Measurements from ENCODE around the gene STPG2. TPM values are rescaled to one million over a fixed set of nuclear protein-coding genes. Genes with fewer than 3 reads are reported as not detected.

STPG2 gene
- total RNA-seq, 1 donor from 2014 or later, result 0.66 TPM

DNA sequence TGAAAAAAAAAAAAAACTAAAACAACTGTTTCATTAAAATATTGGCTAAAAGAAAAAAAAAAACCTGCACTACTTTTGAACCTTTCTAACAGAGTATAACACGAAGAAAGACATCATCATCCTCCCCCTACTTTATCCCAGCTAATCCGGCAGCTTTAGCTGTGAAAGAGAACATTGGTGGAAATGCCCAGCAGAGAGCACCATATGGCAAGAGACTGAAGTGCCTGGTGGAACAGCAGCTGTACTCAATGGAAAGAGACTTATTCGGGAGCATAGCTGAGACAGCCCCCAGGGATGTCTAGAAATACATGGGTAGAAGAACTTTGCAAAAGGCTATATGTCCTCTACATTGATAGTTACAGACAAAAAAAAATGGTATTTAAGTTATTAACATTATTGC, 30.3 kb downstream of the STPG2 start:
- DNase-seq, result peak; percentile 57
- Mint-ChIP-seq H3K4me1 (ENCODE audit: low read depth, unreplicated experiment) (peaks cover 41% of the 10 kb centered on the region), H3K4me3 (ENCODE audit: unreplicated experiment) (peak overlapping the region; percentile 76), H3K27me3 (ENCODE audit: unreplicated experiment) (peaks cover 3% of the 10 kb centered on the region), H3K36me3 (ENCODE audit: unreplicated experiment) (peaks cover 8% of the 10 kb centered on the region), H3K27ac (ENCODE audit: unreplicated experiment) (peak overlapping the region; percentile 97), H3K9me3 (ENCODE audit: unreplicated experiment) (peaks cover 3% of the 10 kb centered on the region)
- TF ChIP-seq, protein P1, sequence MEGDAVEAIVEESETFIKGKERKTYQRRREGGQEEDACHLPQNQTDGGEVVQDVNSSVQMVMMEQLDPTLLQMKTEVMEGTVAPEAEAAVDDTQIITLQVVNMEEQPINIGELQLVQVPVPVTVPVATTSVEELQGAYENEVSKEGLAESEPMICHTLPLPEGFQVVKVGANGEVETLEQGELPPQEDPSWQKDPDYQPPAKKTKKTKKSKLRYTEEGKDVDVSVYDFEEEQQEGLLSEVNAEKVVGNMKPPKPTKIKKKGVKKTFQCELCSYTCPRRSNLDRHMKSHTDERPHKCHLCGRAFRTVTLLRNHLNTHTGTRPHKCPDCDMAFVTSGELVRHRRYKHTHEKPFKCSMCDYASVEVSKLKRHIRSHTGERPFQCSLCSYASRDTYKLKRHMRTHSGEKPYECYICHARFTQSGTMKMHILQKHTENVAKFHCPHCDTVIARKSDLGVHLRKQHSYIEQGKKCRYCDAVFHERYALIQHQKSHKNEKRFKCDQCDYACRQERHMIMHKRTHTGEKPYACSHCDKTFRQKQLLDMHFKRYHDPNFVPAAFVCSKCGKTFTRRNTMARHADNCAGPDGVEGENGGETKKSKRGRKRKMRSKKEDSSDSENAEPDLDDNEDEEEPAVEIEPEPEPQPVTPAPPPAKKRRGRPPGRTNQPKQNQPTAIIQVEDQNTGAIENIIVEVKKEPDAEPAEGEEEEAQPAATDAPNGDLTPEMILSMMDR (IDR thresholded peaks at IDR 0.05; ENCODE audit: partially characterized antibody, unreplicated experiment), result no peak

DNA sequence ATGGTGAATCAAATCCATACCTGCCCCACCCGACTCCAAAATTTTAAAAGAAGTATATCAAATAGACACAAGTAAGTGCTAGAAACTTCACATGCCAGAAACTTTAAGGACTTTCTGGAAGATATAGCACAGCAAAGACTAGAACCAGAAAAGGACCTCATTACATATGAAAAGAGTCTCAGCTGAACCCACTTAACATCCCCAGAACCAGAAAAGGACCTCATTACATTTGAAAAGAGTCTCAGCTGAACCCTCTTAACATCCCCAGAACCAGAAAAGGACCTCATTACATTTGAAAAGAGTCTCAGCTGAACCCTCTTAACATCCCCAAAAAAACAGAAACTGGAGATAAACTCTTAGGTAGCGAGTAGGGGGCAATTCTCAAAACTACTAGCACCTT, 32.3 kb downstream of the STPG2 start:
- Mint-ChIP-seq H3K4me1 (ENCODE audit: low read depth, unreplicated experiment) (peaks cover 46% of the 10 kb centered on the region), H3K27ac (ENCODE audit: unreplicated experiment) (no peak overlapping the region), H3K36me3 (ENCODE audit: unreplicated experiment) (no peaks in the 10 kb centered on the region), H3K4me3 (ENCODE audit: unreplicated experiment) (no peak overlapping the region), H3K9me3 (ENCODE audit: unreplicated experiment) (peaks cover 3% of the 10 kb centered on the region), H3K27me3 (ENCODE audit: unreplicated experiment) (peaks cover 3% of the 10 kb centered on the region)
- TF ChIP-seq, protein P1 (IDR thresholded peaks at IDR 0.05; ENCODE audit: partially characterized antibody, unreplicated experiment), result no peak
- DNase-seq, result no peak

DNA sequence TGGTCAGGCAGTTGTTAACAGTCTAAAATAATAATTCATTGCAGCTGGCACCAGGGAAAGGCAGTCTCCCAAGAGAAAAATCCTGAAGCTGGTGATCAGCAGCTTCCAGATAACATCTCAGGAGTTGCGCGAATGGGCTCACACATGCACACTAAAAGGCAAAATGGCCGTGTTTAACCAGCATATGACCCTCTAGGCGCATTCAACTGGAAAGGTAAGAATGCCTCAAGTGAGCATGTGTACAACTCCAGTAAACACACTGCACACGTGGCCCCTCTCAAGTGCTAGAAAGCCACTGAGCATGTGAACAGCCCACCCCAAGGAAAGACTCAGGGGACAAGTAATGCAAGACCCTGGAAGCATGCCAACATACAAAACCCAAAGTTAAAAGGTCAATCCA, 33.1 kb downstream of the STPG2 start:
- no peaks in the 10 kb centered on the region for H3K36me3 Mint-ChIP-seq (ENCODE audit: unreplicated experiment)
- H3K27me3 Mint-ChIP-seq (ENCODE audit: unreplicated experiment), result peaks cover 3% of the 10 kb centered on the region
- no peak overlapping the region for H3K27ac Mint-ChIP-seq (ENCODE audit: unreplicated experiment)
- H3K4me3 Mint-ChIP-seq (ENCODE audit: unreplicated experiment), result no peak overlapping the region
- DNase-seq, result no peak
- TF ChIP-seq, protein P1 (IDR thresholded peaks at IDR 0.05; ENCODE audit: partially characterized antibody, unreplicated experiment), result no peak
- peaks cover 3% of the 10 kb centered on the region for H3K9me3 Mint-ChIP-seq (ENCODE audit: unreplicated experiment)
- peaks cover 46% of the 10 kb centered on the region for H3K4me1 Mint-ChIP-seq (ENCODE audit: low read depth, unreplicated experiment)

DNA sequence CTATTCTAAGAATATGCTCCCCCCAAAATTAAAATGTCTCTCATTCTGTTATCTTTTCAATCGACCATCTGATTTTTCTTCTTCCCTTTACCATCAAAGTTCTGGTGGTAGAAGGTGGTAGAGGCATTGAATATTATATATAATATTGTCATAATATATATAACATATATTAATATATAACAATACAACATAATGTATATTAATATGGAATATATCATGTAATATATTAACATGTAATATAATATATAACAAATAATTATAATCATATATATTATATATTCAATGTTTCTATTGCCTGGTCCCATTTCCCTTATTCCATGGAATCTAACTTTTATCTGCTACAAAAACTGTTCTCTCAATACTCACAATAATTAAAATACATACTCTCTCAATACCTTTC, 40.6 kb downstream of the STPG2 start:
- peaks cover 6% of the 10 kb centered on the region for H3K4me1 Mint-ChIP-seq (ENCODE audit: low read depth, unreplicated experiment)
- no peaks in the 10 kb centered on the region for H3K27me3 Mint-ChIP-seq (ENCODE audit: unreplicated experiment)
- no peak overlapping the region for H3K4me3 Mint-ChIP-seq (ENCODE audit: unreplicated experiment)
- H3K27ac Mint-ChIP-seq (ENCODE audit: unreplicated experiment), result no peak overlapping the region
- H3K9me3 Mint-ChIP-seq (ENCODE audit: unreplicated experiment), result no peaks in the 10 kb centered on the region
- H3K36me3 Mint-ChIP-seq (ENCODE audit: unreplicated experiment), result no peaks in the 10 kb centered on the region
- TF ChIP-seq, protein P1 (IDR thresholded peaks at IDR 0.05; ENCODE audit: partially characterized antibody, unreplicated experiment), result no peak
- no peak for DNase-seq

DNA sequence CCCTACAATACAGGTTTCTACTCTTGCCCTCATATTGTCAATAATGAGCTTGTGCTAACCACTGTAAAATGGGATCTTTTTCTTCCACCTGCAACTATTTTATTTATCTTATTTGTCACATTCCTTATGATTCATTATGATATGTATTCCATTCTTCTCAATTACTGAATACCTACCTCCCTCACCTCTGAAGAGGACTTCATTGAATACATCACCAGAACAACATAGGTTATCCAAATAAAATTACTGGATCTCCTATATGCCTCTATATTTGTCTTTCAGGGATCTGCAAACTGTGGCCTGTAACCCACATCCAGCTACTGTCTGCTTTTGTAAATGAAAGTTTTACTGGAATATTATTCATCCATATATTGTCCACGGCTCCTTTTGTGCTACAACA, 41.3 kb downstream of the STPG2 start:
- H3K36me3 Mint-ChIP-seq (ENCODE audit: unreplicated experiment), result no peaks in the 10 kb centered on the region
- H3K9me3 Mint-ChIP-seq (ENCODE audit: unreplicated experiment), result no peaks in the 10 kb centered on the region
- H3K4me1 Mint-ChIP-seq (ENCODE audit: low read depth, unreplicated experiment), result peaks cover 3% of the 10 kb centered on the region
- H3K4me3 Mint-ChIP-seq (ENCODE audit: unreplicated experiment), result no peak overlapping the region
- TF ChIP-seq, protein P1 (IDR thresholded peaks at IDR 0.05; ENCODE audit: partially characterized antibody, unreplicated experiment), result no peak
- DNase-seq, result no peak
- H3K27me3 Mint-ChIP-seq (ENCODE audit: unreplicated experiment), result no peaks in the 10 kb centered on the region
- H3K27ac Mint-ChIP-seq (ENCODE audit: unreplicated experiment), result no peak overlapping the region

Measured in glutamatergic neuron (in vitro differentiated cells).